Measurements from ENCODE around the gene ADCK1.

The ADCK1 gene

DNA sequence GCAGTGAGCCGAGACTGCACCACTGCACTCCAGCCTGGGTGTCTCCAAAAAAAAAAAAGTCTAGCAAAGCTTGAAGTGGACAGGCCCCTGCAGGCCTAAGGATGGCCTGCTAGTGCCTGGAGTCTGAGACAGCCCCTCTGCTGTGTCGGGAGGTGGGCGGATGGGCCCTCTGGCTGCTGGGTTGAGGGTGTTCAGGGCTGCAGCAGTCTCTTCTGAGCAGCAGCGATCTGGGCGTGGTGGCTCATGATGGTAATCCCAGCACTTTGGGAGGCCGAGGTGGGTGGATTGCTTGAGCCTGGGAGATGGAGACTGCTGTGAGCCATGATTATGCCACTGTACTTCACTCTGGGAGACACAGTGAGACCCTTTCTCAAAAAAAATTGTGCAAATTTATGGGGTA is 57.0 kb downstream of the ADCK1 start:
- no peak for DNase-seq (ENCODE audit: extremely low spot score)
- POLR2A ChIA-PET: no interaction called here
- CTCF ChIA-PET: no interaction called here
- TF ChIP-seq SP1 (IDR thresholded peaks at IDR 0.05): no peak
- no peak for TF ChIP-seq ELF4 (IDR thresholded peaks at IDR 0.05)
- no peak for TF ChIP-seq NFRKB (IDR thresholded peaks at IDR 0.05)
- TF ChIP-seq CTBP1 (IDR thresholded peaks at IDR 0.05; ENCODE audit: borderline replicate concordance): no peak
- TF ChIP-seq, protein P1, sequence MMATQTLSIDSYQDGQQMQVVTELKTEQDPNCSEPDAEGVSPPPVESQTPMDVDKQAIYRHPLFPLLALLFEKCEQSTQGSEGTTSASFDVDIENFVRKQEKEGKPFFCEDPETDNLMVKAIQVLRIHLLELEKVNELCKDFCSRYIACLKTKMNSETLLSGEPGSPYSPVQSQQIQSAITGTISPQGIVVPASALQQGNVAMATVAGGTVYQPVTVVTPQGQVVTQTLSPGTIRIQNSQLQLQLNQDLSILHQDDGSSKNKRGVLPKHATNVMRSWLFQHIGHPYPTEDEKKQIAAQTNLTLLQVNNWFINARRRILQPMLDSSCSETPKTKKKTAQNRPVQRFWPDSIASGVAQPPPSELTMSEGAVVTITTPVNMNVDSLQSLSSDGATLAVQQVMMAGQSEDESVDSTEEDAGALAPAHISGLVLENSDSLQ (IDR thresholded peaks at IDR 0.05): no peak
- no peak for TF ChIP-seq FOXA1 (IDR thresholded peaks at IDR 0.05)
- TF ChIP-seq ZNF384 (IDR thresholded peaks at IDR 0.05): no peak
- no peak for TF ChIP-seq FOXM1 (IDR thresholded peaks at IDR 0.05; ENCODE audit: borderline replicate concordance)
- no peak for TF ChIP-seq ARNT (IDR thresholded peaks at IDR 0.05)
- no peak for TF ChIP-seq BHLHE40 (IDR thresholded peaks at IDR 0.05; ENCODE audit: borderline replicate concordance)

DNA sequence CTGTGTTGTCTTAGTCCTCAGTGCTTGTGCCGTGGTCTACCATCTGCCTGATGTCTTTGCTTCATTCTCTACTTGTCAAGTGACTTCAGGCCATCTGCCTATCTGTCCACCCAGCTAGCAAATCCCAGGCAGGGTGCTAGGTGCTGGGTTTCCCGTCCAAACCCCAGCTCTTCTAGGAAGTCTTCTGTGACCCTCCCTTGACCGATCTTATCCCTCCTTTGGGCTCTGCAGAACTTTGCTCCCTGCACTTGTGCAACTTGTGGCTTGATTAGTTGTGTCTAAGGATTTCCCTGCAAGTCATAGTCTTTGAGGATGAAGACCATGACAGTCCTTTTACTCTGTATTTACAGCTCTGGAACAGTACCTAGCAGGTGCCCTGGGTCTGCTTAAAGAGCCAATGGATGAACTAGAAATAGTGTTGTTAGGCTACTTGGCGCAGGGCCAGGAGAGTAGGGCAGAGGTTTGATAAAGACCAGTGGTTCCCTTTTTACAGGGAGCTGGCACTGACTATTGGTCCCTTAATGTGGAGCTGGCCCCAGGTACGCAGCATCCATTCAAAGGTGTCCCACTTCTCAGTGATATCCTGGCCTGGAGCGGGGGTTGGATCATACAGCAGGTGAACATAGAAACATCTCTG is 60.1 kb downstream of the ADCK1 start:
- ChIA-PET CTCF (interaction anchor here (1.6 kb wide), 1 partner anchor 119 kb away, joined by 5 read pairs; no protein-coding TSS in a partner anchor), POLR2A (no interaction called here)
- DNase-seq (ENCODE audit: extremely low spot score): no peak
- no peak for TF ChIP-seq NFRKB (IDR thresholded peaks at IDR 0.05)
- TF ChIP-seq ZNF384 (IDR thresholded peaks at IDR 0.05): no peak
- no peak for TF ChIP-seq CTBP1 (IDR thresholded peaks at IDR 0.05; ENCODE audit: borderline replicate concordance)
- TF ChIP-seq LEF1 (IDR thresholded peaks at IDR 0.05; ENCODE audit: borderline replicate concordance): no peak
- TF ChIP-seq L3MBTL2 (conservative IDR thresholded peaks at IDR 0.05): no peak
- TF ChIP-seq, protein P1 (IDR thresholded peaks at IDR 0.05): no peak
- TF ChIP-seq HDGF (IDR thresholded peaks at IDR 0.05; ENCODE audit: borderline replicate concordance): no peak
- TF ChIP-seq BHLHE40 (IDR thresholded peaks at IDR 0.05; ENCODE audit: borderline replicate concordance): no peak
- TF ChIP-seq FOXA1 (IDR thresholded peaks at IDR 0.05): no peak
- TF ChIP-seq SUZ12 (IDR thresholded peaks at IDR 0.05): no peak
- TF ChIP-seq TARDBP (IDR thresholded peaks at IDR 0.05): no peak
- no peak for TF ChIP-seq SP1 (IDR thresholded peaks at IDR 0.05)
- TF ChIP-seq FOXM1 (IDR thresholded peaks at IDR 0.05; ENCODE audit: borderline replicate concordance): no peak
- no peak for TF ChIP-seq ELF4 (IDR thresholded peaks at IDR 0.05)
- no peak for TF ChIP-seq ARNT (IDR thresholded peaks at IDR 0.05)
- TF ChIP-seq FOXK2 (IDR thresholded peaks at IDR 0.05): no peak

DNA sequence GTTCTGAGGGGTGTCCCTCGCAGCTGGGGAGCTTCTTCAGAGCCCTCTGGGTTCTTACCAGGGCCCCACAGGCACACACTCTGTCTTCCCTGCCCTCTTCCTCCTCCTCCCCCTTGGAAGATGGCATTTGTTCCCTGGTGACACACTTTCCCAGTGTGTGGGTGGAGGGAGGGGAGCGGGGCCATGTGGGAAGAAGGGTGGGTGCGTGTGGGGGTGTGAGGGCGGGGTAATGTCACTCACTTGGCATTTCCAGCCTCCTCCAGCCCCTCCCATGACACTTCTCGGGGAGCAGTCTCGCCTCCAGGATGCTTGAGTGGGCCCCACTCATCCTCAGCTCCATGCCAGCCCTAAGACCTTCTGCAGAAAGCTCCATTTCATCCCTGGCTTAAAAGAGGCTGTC is 61.3 kb downstream of the ADCK1 start:
- no peak for DNase-seq (ENCODE audit: extremely low spot score)
- CTCF ChIA-PET: interaction anchor here (1.0 to 2.1 kb wide), 4 partner anchors 9 to 118 kb away, joined by 3 to 10 read pairs (median 6); no protein-coding TSS in a partner anchor
- POLR2A ChIA-PET: no interaction called here
- TF ChIP-seq ARNT (IDR thresholded peaks at IDR 0.05): no peak
- no peak for TF ChIP-seq SP1 (IDR thresholded peaks at IDR 0.05)
- TF ChIP-seq FOXA1 (IDR thresholded peaks at IDR 0.05): no peak
- no peak for TF ChIP-seq TARDBP (IDR thresholded peaks at IDR 0.05)
- TF ChIP-seq SUZ12 (IDR thresholded peaks at IDR 0.05): no peak
- TF ChIP-seq FOXM1 (IDR thresholded peaks at IDR 0.05; ENCODE audit: borderline replicate concordance): no peak
- no peak for TF ChIP-seq NFRKB (IDR thresholded peaks at IDR 0.05)
- TF ChIP-seq, protein P1 (IDR thresholded peaks at IDR 0.05): no peak
- TF ChIP-seq ZNF384 (IDR thresholded peaks at IDR 0.05): no peak
- TF ChIP-seq L3MBTL2 (conservative IDR thresholded peaks at IDR 0.05): no peak
- no peak for TF ChIP-seq CTBP1 (IDR thresholded peaks at IDR 0.05; ENCODE audit: borderline replicate concordance)
- TF ChIP-seq BHLHE40 (IDR thresholded peaks at IDR 0.05; ENCODE audit: borderline replicate concordance): no peak
- no peak for TF ChIP-seq FOXK2 (IDR thresholded peaks at IDR 0.05)
- no peak for TF ChIP-seq ELF4 (IDR thresholded peaks at IDR 0.05)
- no peak for TF ChIP-seq HDGF (IDR thresholded peaks at IDR 0.05; ENCODE audit: borderline replicate concordance)
- TF ChIP-seq LEF1 (IDR thresholded peaks at IDR 0.05; ENCODE audit: borderline replicate concordance): no peak

DNA sequence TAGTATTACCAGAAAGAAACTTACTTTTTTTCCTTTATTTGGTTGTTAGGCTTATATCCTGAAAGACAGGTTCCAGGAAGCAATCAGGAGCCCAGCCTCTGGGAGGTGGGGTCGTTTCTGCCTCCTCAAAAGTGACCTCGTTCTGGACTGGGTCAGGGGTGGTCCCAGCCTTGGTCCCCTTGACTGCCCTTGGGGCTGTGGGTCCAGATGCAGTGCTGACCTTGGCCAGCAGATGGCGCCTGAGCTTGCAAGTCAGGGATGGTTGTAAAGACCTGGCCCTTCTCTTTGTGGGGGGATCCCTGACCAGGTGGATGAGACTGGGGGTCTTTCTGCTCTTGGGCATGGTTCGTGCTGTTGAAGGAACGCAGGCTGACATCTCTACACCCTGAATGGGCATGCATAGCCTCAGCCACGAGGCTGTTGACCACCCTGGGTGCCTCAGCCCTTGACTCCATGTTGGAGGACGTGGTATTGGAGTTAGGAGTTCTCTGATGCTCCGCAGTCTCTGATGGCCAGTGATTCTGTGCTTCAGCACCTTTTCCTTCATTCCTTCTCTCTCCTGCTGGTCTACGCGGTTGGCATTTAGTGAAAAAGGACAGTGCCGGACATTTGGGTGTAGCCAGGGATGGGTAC is 62.4 kb downstream of the ADCK1 start:
- peak; percentile 82 for DNase-seq (ENCODE audit: extremely low spot score)
- TF ChIP-seq FOXK2 (IDR thresholded peaks at IDR 0.05) (no peak), L3MBTL2 (conservative IDR thresholded peaks at IDR 0.05) (no peak), HDGF (IDR thresholded peaks at IDR 0.05; ENCODE audit: borderline replicate concordance) (no peak), BHLHE40 (IDR thresholded peaks at IDR 0.05; ENCODE audit: borderline replicate concordance) (no peak), ZNF384 (IDR thresholded peaks at IDR 0.05) (no peak), SUZ12 (IDR thresholded peaks at IDR 0.05) (no peak), TARDBP (IDR thresholded peaks at IDR 0.05) (no peak), SP1 (IDR thresholded peaks at IDR 0.05) (no peak), LEF1 (IDR thresholded peaks at IDR 0.05; ENCODE audit: borderline replicate concordance) (no peak), NFRKB (IDR thresholded peaks at IDR 0.05) (no peak), ELF4 (IDR thresholded peaks at IDR 0.05) (no peak), FOXA1 (IDR thresholded peaks at IDR 0.05) (no peak), FOXM1 (IDR thresholded peaks at IDR 0.05; ENCODE audit: borderline replicate concordance) (no peak), ARNT (IDR thresholded peaks at IDR 0.05) (no peak), CTBP1 (IDR thresholded peaks at IDR 0.05; ENCODE audit: borderline replicate concordance) (no peak)
- TF ChIP-seq, protein P1 (IDR thresholded peaks at IDR 0.05): no peak
- ChIA-PET POLR2A (no interaction called here), CTCF (interaction anchor here (0.6 to 2.1 kb wide), 8 partner anchors 8 to 117 kb away, joined by 3 to 10 read pairs (median 4); no protein-coding TSS in a partner anchor)

DNA sequence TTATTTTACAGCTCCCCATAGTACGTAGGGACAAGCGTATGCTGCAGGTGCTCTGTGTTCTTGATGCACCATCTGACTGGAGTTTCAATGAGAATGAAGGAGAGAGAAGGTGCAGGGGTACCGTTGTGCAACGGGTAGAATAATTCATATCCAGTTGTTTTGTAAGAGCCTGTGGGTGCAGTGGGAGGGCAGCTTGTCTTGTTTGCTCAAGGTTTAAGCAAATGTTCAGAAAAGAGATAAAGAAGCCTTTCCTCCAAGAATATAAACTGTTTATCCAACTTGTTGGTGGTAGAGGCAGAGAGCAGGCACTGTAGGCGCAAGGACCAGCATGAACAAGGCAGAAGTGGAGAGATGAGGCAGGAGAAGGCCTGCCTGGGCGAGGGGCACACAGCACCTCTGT is 64.2 kb downstream of the ADCK1 start:
- TF ChIP-seq NFRKB (IDR thresholded peaks at IDR 0.05) (no peak), L3MBTL2 (conservative IDR thresholded peaks at IDR 0.05) (no peak), LEF1 (IDR thresholded peaks at IDR 0.05; ENCODE audit: borderline replicate concordance) (no peak), HDGF (IDR thresholded peaks at IDR 0.05; ENCODE audit: borderline replicate concordance) (no peak), ARNT (IDR thresholded peaks at IDR 0.05) (no peak), CTBP1 (IDR thresholded peaks at IDR 0.05; ENCODE audit: borderline replicate concordance) (no peak), SP1 (IDR thresholded peaks at IDR 0.05) (no peak), ELF4 (IDR thresholded peaks at IDR 0.05) (no peak), FOXA1 (IDR thresholded peaks at IDR 0.05) (no peak), FOXK2 (IDR thresholded peaks at IDR 0.05) (no peak), SUZ12 (IDR thresholded peaks at IDR 0.05) (no peak), TARDBP (IDR thresholded peaks at IDR 0.05) (no peak), FOXM1 (IDR thresholded peaks at IDR 0.05; ENCODE audit: borderline replicate concordance) (no peak), BHLHE40 (IDR thresholded peaks at IDR 0.05; ENCODE audit: borderline replicate concordance) (no peak), ZNF384 (IDR thresholded peaks at IDR 0.05) (no peak)
- TF ChIP-seq, protein P1 (IDR thresholded peaks at IDR 0.05): no peak
- ChIA-PET POLR2A (no interaction called here), CTCF (interaction anchor here (0.7 kb wide), 1 partner anchor 971 kb away, joined by 4 read pairs; no protein-coding TSS in a partner anchor)

More for the DNA sequence above, 64.2 kb downstream of the ADCK1 start:
- DNase-seq (ENCODE audit: extremely low spot score): no peak

Data from HEK293T (cell line).